Fibroblast of villous mesenchyme (primary cell): ENCODE data around the gene CSF3. TPM values are rescaled to one million over a fixed set of nuclear protein-coding genes. Genes with fewer than 3 reads are reported as not detected.

Experiments
- DNase-seq: peaks from one replicate; pipeline ENCODE4 v3.0.0-alpha.2; 2010; ENCODE audit warnings: low read depth
- H3K4me3 ChIP-seq: 2 replicates; pipeline ENCODE4 v1.5.1; 2011; ENCODE audit warnings: low read depth, mild to moderate bottlenecking, low read length
- CTCF ChIP-seq: IDR thresholded peaks from 2 replicates; pipeline ENCODE4 v1.5.1; 2012; ENCODE audit warnings: low read depth, mild to moderate bottlenecking, low read length; ENCODE audit not compliant: insufficient read depth
- total RNA-seq: library from RNA; depleted of rRNA; stranded (reverse); fragments of >200 nt; gene quantifications from 2 replicates; pipeline ENCODE4 v1.2.3, GENCODE V29; 2012

Gene CSF3
- total RNA-seq = 0.97 and 4.3 TPM in 2 replicates

GRCh38 chr17:40015005-40015997 lies at the start of gene CSF3:
CSF3 (plus strand) TSS chr17:40015440; CDS start chr17:40015475, 35 bp downstream.
- peak; percentile 27 for DNase-seq
- TF ChIP-seq CTCF = no peak
- H3K4me3 ChIP-seq = no peak within 1 kb of the TSS

- TF ChIP-seq CTCF = no peak
- H3K4me3 ChIP-seq = no peak overlapping the region
- no peak for DNase-seq
These were observed 48.5 kb upstream of the CSF3 start for GRCh38 chr17:39966771-39967170.

- no peak for TF ChIP-seq CTCF
- no peak for DNase-seq
- H3K4me3 ChIP-seq = no peak overlapping the region
These were observed 46.5 kb upstream of the CSF3 start for GRCh38 chr17:39968761-39969160.

- H3K4me3 ChIP-seq = no peak overlapping the region
- no peak for TF ChIP-seq CTCF
- no peak for DNase-seq
These were observed 45.9 kb upstream of the CSF3 start for GRCh38 chr17:39969375-39969774.

GRCh38 chr17:39970157-39970692 lies 45.0 kb upstream of the CSF3 start:
- H3K4me3 ChIP-seq = no peak overlapping the region
- TF ChIP-seq CTCF = no peak
- no peak for DNase-seq

- no peak for DNase-seq
- no peak overlapping the region for H3K4me3 ChIP-seq
- TF ChIP-seq CTCF = no peak
These were observed 44.1 kb upstream of the CSF3 start for GRCh38 chr17:39971076-39971603.
